ENCODE results near the gene PAX8.

DNA sequence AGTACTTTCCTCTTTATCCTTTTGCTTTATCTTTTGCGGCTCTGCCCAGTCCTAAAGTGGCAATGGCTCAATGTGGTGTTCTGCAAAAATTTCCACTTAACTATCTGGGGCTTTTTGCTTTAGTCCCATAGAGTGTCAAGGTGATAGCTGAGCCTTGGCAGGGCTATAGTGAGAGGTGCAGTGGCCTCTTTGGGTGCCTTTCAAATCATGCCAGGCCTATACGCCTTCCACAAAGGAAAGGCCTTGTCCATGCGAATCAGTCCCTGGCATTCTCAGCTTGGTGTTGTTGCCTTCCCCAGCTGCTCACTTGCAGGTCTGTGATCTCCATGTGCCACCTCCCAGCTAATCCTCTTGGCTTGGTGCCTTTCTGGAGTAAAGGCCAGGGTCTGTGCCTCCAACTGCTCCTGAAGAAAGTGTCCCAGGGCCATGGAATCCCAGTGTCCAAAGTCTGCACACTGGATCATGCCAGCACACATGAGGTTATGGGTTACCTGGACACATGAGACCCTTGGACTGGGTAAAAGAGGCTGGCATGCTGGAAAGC lies 26.6 kb downstream of the PAX8 start:
- TF ChIP-seq ELF1 (IDR thresholded peaks at IDR 0.05) (no peak), USF2 (IDR thresholded peaks at IDR 0.05; ENCODE audit: borderline replicate concordance, low read depth, low read length) (no peak), YY1 (IDR thresholded peaks at IDR 0.05; ENCODE audit: low read depth) (no peak), POLR2AphosphoS5 (IDR thresholded peaks at IDR 0.05; ENCODE audit: low read depth, low read length) (no peak), CTCF (IDR thresholded peaks at IDR 0.05) (no peak), JUND (IDR thresholded peaks at IDR 0.05) (no peak), GABPA (IDR thresholded peaks at IDR 0.05; ENCODE audit: low read depth) (no peak), REST (IDR thresholded peaks at IDR 0.05; ENCODE audit: low read depth, low read length) (no peak), FOXM1 (IDR thresholded peaks at IDR 0.05; ENCODE audit: low read depth) (no peak), CHD2 (IDR thresholded peaks at IDR 0.05; ENCODE audit: low read length, partially characterized antibody) (no peak)
- TF ChIP-seq, protein P1, sequence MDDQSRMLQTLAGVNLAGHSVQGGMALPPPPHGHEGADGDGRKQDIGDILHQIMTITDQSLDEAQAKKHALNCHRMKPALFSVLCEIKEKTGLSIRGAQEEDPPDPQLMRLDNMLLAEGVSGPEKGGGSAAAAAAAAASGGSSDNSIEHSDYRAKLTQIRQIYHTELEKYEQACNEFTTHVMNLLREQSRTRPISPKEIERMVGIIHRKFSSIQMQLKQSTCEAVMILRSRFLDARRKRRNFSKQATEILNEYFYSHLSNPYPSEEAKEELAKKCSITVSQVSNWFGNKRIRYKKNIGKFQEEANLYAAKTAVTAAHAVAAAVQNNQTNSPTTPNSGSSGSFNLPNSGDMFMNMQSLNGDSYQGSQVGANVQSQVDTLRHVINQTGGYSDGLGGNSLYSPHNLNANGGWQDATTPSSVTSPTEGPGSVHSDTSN (IDR thresholded peaks at IDR 0.05): no peak
- TF ChIP-seq, protein P2, sequence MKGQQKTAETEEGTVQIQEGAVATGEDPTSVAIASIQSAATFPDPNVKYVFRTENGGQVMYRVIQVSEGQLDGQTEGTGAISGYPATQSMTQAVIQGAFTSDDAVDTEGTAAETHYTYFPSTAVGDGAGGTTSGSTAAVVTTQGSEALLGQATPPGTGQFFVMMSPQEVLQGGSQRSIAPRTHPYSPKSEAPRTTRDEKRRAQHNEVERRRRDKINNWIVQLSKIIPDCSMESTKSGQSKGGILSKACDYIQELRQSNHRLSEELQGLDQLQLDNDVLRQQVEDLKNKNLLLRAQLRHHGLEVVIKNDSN (IDR thresholded peaks at IDR 0.05; ENCODE audit: borderline replicate concordance, low read depth): no peak
- TF ChIP-seq, protein P3, sequence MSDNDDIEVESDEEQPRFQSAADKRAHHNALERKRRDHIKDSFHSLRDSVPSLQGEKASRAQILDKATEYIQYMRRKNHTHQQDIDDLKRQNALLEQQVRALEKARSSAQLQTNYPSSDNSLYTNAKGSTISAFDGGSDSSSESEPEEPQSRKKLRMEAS (IDR thresholded peaks at IDR 0.05; ENCODE audit: low read depth): no peak
